Large intestine (tissue), 12 donors: ENCODE measurements around the gene TLCD3B. TPM values are rescaled to one million over a fixed set of nuclear protein-coding genes. Genes with fewer than 3 reads are reported as not detected.
A peak's percentile ranks its signal among the peaks of the same experiment; 100 is the strongest.

ENCODE experiments used
- DNase-seq, 2 donors: peaks; one replicate each; pipeline versions ENCODE4 v3.0.0 to v3.0.0-alpha.2; 2013
- H3K27ac ChIP-seq: one replicate; pipeline ENCODE4 v1.5.1; 2013; ENCODE audit warnings: low read length
- H3K27me3 ChIP-seq: 2 replicates; pipeline ENCODE4 v1.6.1; 2013; ENCODE audit warnings: low read length; ENCODE audit not compliant: control insufficient read depth, insufficient read depth
- H3K36me3 ChIP-seq: 2 replicates; pipeline ENCODE4 v1.6.1; 2013; ENCODE audit warnings: low read length; ENCODE audit not compliant: control insufficient read depth, insufficient read depth
- H3K4me1 ChIP-seq: one replicate; pipeline ENCODE4 v1.6.1; 2013; ENCODE audit warnings: low read length; ENCODE audit not compliant: control insufficient read depth, insufficient read depth
- H3K4me3 ChIP-seq: one replicate; pipeline ENCODE4 v1.5.1; 2013; ENCODE audit warnings: low read length
- H3K9me3 ChIP-seq: one replicate; pipeline ENCODE4 v1.6.1; 2013; ENCODE audit warnings: mild to moderate bottlenecking, low read depth, low read length, moderate library complexity; ENCODE audit not compliant: control insufficient read depth
- WGBS: methylation state at CpG from one replicate; pipeline ENCODE4 v1.1.5; 2013; ENCODE audit warnings: low lambda C conversion rate; ENCODE audit not compliant: insufficient coverage; 5-methylcytosine and 5-hydroxymethylcytosine counted together
- long read RNA-seq, 11 donors: transcript quantifications; one replicate each; lab custom pipeline, GENCODE V29; 2026
- polyA plus RNA-seq: library from polyadenylated mRNA; unstranded; fragments of 120-200 nt; gene quantifications from one replicate; pipeline ENCODE4 v1.2.1, GENCODE V29; 2013

The TLCD3B gene, protein sequence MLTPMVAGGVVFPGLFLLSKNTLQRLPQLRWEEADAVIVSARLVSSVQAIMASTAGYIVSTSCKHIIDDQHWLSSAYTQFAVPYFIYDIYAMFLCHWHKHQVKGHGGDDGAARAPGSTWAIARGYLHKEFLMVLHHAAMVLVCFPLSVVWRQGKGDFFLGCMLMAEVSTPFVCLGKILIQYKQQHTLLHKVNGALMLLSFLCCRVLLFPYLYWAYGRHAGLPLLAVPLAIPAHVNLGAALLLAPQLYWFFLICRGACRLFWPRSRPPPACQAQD
- 3.2 TPM for polyA plus RNA-seq
- long read RNA-seq, donor 1: 0 reads
- long read RNA-seq, donor 2, partial matches to known transcripts: 966 of 1,093 reads
- long read RNA-seq, donor 2, other reads (novel, unspliced or antisense): 126 of 1,093 reads
- long read RNA-seq, donor 3: 0 reads
- long read RNA-seq, donor 4: 0 reads
- long read RNA-seq, donor 5, partial matches to known transcripts: 0 of 2 reads
- long read RNA-seq, donor 5, other reads (novel, unspliced or antisense): 0 of 2 reads
- long read RNA-seq, donor 6, partial matches to known transcripts: 756 of 842 reads
- long read RNA-seq, donor 6, other reads (novel, unspliced or antisense): 84 of 842 reads
- long read RNA-seq, donor 7, partial matches to known transcripts: 0 of 2 reads
- long read RNA-seq, donor 7, other reads (novel, unspliced or antisense): 0 of 2 reads
- long read RNA-seq, donor 8, partial matches to known transcripts: 390 of 447 reads
- long read RNA-seq, donor 8, other reads (novel, unspliced or antisense): 56 of 447 reads
- long read RNA-seq, donor 9, partial matches to known transcripts: 0 of 3 reads
- long read RNA-seq, donor 9, other reads (novel, unspliced or antisense): 0 of 3 reads
- long read RNA-seq, donor 10: 0 reads
- long read RNA-seq, donor 11, partial matches to known transcripts: 0 of 1 reads
- long read RNA-seq, donor 11, other reads (novel, unspliced or antisense): 0 of 1 reads

DNA sequence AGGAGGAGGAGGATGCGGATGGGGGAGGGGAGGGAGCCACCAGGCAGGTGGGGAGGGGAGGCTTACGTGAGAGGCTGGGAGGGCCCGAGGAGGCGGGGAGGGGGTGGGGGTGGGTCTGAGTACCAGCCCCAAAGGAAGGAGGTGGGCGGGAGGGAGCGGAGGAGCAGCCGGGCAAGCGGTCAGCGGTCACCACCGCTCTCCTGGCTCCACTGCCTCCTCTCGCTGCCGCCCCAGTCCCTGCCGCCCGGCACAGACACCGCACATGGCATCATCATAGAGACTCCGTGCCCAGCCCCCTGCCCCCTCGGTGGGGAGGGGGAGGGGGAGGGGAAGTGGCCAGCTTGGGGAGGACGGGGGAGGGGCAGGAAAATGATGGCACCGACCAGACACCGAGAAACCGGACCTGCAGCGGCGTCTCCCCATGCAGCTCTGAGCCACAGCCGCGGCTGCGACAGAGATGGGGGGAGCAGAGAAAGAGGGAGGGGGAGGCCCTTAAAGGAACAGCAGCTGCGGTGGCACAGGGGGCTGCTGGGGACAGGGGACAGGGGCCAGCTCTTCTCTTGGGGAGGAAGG lies at the start of gene TLCD3B:
TSS of gene TLCD3B (minus strand) at position 431 of the 573 bp plus-strand sequence. CDS start 744 bp downstream, outside the sequence.
- Histone ChIP-seq H3K27me3 (peaks cover 70% of the 10 kb centered on the region), H3K27ac (no peak within 1 kb of the TSS), H3K9me3 (no peaks in the 10 kb centered on the region), H3K36me3 (no peaks in the 10 kb centered on the region), H3K4me3 (peak within 1 kb of the TSS; percentile 21), H3K4me1 (no peaks in the 10 kb centered on the region)
- no peak for DNase-seq
- no CpG with 5 or more reads among the region's 27 CpGs for WGBS

DNA sequence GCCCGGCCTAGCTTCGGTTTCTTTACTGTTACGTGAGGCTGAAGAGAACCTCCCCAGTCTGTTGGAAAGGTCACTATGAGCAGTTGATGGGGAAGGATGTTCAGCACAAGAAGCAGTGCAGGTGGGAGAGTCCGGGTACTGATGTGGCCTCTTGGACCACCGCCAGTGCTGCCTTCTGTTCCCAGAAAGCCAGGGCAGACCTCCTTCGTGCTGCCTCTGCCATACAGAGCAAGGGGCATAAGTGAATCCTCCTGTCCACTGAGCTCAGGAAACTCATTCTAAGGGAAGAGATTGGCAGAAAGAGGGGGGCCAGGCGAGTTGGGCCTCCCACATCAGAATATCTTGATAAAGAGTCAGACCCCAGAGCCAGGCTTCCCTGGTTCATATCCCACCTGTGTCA lies 48.4 kb upstream of the TLCD3B start:
- Histone ChIP-seq H3K9me3 (peaks cover 3% of the 10 kb centered on the region), H3K4me3 (no peak overlapping the region), H3K27me3 (no peaks in the 10 kb centered on the region), H3K4me1 (peaks cover 15% of the 10 kb centered on the region), H3K36me3 (peaks cover 59% of the 10 kb centered on the region), H3K27ac (no peak overlapping the region)
- no CpG with 5 or more reads among the region's 7 CpGs for WGBS
- DNase-seq: no peak

DNA sequence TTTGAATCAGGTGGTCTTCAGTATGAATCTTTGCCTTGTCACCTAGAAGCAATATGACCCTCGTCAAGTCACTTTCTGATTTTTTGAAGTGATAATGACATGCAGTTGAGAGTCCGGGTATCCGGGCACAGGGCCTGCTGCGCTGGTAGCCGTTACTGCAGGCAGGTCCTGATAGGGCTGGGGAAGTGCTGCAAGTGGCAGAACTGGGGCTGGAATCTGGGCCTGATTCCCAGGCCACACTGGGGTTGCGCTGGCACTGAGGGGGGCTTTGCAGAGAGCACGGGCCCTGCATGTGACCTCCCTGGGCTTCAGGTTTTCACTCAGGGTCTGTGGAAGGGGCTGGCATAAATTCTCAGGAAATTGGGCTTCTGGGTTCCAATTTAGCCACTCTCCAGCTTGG lies 47.7 kb upstream of the TLCD3B start:
- WGBS: no CpG with 5 or more reads among the region's 7 CpGs
- Histone ChIP-seq H3K36me3 (peaks cover 52% of the 10 kb centered on the region), H3K4me3 (no peak overlapping the region), H3K27ac (no peak overlapping the region), H3K9me3 (peaks cover 3% of the 10 kb centered on the region), H3K4me1 (peaks cover 15% of the 10 kb centered on the region), H3K27me3 (no peaks in the 10 kb centered on the region)
- DNase-seq: no peak

DNA sequence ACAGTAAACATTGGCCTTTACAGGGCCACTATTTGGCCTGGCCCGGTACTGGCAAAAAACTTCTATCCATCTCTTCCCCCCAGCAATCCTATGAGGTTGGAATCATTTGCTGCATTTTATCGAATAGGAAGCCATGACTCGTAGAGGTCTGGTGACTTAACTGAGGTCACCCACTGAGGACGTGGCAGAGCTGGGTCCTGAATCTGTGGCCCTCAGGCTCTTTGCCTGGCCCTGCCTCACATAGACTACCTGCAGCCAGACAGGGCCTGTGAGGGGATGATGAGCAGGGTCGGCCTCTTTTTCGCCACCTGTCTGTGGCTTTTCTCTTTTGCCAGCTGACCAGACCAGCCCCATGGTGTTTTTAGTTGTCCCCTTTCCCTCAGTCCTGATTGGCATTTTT lies 46.6 kb upstream of the TLCD3B start:
- H3K4me3 ChIP-seq: no peak overlapping the region
- H3K9me3 ChIP-seq: peaks cover 3% of the 10 kb centered on the region
- no peaks in the 10 kb centered on the region for H3K27me3 ChIP-seq
- no CpG with 5 or more reads among the region's 6 CpGs for WGBS
- H3K36me3 ChIP-seq: peaks cover 41% of the 10 kb centered on the region
- H3K27ac ChIP-seq: no peak overlapping the region
- H3K4me1 ChIP-seq: peaks cover 15% of the 10 kb centered on the region
- DNase-seq: no peak

DNA sequence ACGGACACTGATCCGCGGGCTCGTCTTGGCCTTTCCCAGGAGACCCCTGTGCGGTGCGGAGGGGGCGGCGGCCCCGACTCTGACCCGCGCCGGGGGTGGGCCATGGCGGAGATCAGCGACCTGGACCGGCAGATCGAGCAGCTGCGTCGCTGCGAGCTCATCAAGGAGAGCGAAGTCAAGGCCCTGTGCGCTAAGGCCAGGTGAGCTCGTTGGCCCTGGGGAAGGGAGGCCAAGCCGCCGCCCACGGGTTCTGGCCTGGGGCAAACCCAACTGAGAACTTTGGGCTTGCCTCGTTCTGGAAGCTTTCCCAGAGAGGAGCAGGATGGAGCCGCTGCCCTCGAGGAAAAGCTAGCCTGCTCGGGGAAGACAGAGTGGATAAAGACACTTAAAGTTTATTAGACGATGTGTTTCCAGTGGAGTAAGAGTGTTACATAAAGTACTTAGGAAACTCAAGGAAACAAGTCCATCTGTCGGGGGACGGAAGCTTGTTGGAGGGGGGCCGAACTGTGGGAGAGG lies 45.3 kb upstream of the TLCD3B start:
- peak overlapping the region; percentile 99 for H3K4me3 ChIP-seq
- WGBS: no CpG with 5 or more reads among the region's 33 CpGs
- H3K27me3 ChIP-seq: no peaks in the 10 kb centered on the region
- peaks cover 3% of the 10 kb centered on the region for H3K9me3 ChIP-seq
- H3K27ac ChIP-seq: peak overlapping the region; percentile 92
- peaks cover 42% of the 10 kb centered on the region for H3K36me3 ChIP-seq
- H3K4me1 ChIP-seq: peaks cover 15% of the 10 kb centered on the region
- DNase-seq: no peak

DNA sequence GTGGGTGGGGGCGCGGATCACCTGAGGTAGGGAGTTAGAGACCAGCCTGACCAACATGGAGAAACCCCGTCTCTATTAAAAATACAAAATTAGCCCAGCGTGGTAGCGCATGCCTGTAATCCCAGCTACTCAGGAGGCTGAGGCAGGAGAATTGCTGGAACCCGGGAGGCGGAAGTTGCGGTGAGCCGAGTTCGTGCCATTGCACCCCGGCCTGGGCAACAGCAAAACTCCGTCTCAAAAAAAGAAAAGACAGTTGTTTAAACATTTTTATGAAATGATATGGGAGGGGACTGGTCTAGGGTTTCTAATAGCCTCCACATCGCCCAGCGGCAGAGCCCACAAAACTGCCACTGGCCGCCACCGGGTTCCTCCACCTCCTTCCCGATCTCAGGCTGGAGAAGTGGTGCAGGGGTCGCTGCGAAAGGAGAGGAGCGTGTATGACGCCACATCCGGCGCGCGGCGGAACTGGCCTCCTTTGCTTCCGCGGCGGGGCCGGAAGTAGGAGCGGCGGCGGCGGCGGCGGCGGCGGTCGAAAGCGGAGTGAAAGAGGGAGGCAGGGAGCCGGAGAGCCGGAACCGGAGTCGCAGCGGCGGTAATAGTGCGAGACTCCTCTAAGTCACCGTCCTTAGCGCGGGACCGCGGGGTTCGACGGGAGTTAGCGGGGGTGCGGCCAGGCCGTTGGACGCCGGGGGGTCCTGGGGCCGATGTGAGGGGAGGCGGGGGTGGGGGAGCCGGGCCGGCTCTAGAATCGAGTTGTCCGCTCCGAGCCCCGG lies 44.6 kb upstream of the TLCD3B start, which contains the start of gene PPP4C:
TSS of gene PPP4C (plus strand) at position 492 of the 773 bp plus-strand sequence. CDS start 384 bp downstream, outside the sequence.
- peaks cover 41% of the 10 kb centered on the region for H3K36me3 ChIP-seq
- peaks cover 12% of the 10 kb centered on the region for H3K4me1 ChIP-seq
- WGBS: no CpG with 5 or more reads among the region's 67 CpGs
- DNase-seq: peak; percentile 89 to 92
- peak within 1 kb of the TSS; percentile 92 for H3K27ac ChIP-seq
- peak within 1 kb of the TSS; percentile 99 for H3K4me3 ChIP-seq
- H3K9me3 ChIP-seq: peaks cover 3% of the 10 kb centered on the region
- H3K27me3 ChIP-seq: no peaks in the 10 kb centered on the region

DNA sequence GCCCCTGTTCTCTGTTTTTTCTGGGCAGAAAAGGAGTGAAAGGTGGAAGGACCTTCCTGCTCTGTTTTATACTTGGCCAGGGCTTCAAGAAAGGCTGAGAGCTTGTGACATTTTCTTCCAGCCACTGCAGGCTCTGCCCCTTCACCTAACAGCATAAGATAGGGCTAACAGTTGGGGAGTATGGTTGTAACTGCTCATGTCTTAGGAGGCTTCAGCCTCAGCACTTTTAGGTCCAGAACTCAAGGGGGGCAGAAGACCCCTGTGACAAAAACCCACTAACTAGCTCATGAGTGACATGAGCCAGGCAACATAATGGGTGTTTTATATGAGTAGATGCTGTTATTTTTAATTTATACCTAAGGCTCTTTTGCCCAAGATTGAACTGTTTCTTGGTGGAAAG lies 39.4 kb upstream of the TLCD3B start:
- peaks cover 2% of the 10 kb centered on the region for H3K9me3 ChIP-seq
- no peaks in the 10 kb centered on the region for H3K27me3 ChIP-seq
- no peak for DNase-seq
- no peak overlapping the region for H3K27ac ChIP-seq
- H3K4me3 ChIP-seq: no peak overlapping the region
- peaks cover 49% of the 10 kb centered on the region for H3K36me3 ChIP-seq
- H3K4me1 ChIP-seq: peaks cover 13% of the 10 kb centered on the region

DNA sequence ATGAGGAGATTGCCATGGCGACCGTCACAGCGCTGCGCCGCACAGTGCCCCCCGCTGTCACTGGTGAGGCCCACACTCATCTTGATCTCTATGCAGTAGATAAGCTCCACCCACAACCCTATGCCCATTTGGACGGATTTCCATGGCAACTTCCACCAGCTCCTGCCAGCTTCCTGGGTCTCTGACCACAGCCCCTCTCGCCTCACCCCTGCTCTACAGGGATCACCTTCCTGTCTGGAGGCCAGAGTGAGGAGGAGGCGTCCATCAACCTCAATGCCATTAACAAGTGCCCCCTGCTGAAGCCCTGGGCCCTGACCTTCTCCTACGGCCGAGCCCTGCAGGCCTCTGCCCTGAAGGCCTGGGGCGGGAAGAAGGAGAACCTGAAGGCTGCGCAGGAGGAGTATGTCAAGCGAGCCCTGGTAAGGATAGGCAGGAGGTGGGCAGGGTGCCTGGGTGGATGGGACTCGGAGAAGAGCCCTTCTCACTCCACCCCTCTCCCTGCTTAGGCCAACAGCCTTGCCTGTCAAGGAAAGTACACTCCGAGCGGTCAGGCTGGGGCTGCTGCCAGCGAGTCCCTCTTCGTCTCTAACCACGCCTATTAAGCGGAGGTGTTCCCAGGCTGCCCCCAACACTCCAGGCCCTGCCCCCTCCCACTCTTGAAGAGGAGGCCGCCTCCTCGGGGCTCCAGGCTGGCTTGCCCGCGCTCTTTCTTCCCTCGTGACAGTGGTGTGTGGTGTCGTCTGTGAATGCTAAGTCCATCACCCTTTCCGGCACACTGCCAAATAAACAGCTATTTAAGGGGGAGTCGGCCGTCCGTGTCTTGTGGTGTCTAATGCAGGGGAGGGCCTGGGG lies 38.8 kb upstream of the TLCD3B start:
- Histone ChIP-seq H3K4me3 (no peak overlapping the region), H3K27ac (no peak overlapping the region), H3K36me3 (peaks cover 49% of the 10 kb centered on the region), H3K4me1 (peaks cover 9% of the 10 kb centered on the region), H3K9me3 (peaks cover 2% of the 10 kb centered on the region), H3K27me3 (no peaks in the 10 kb centered on the region)
- DNase-seq: no peak
- no CpG with 5 or more reads among the region's 31 CpGs for WGBS
